H1 (cell line): Measurements from ENCODE around the gene TNFSF12. TPM values are rescaled to one million over a fixed set of nuclear protein-coding genes. Genes with fewer than 3 reads are reported as not detected.

Experiments
- BRCA1 ChIP-seq: IDR thresholded peaks from 2 replicates; pipeline ENCODE4 v1.6.1; 2012; ENCODE audit warnings: low read depth, low read length, improper control_type of control experiment
- CTBP2 ChIP-seq: IDR thresholded peaks from 2 replicates; pipeline ENCODE4 v1.7.0; 2011; ENCODE audit warnings: borderline replicate concordance, mild to moderate bottlenecking, moderate library complexity, mixed read lengths, low read length; ENCODE audit not compliant: insufficient read depth, insufficient read length
- E2F6 ChIP-seq: IDR thresholded peaks from 2 replicates; pipeline ENCODE4 v1.6.1; 2012; ENCODE audit warnings: inconsistent platforms
- EGR1 ChIP-seq: IDR thresholded peaks from 2 replicates; pipeline ENCODE4 v1.6.1; 2011; ENCODE audit warnings: low read depth, low read length, borderline replicate concordance
- FOSL1 ChIP-seq: IDR thresholded peaks from 2 replicates; pipeline ENCODE4 v1.6.1; 2011; ENCODE audit warnings: mild to moderate bottlenecking, low read depth, low read length, moderate library complexity; ENCODE audit not compliant: insufficient read depth
- GABPA ChIP-seq: IDR thresholded peaks from 2 replicates; pipeline ENCODE4 v1.6.1; 2011; ENCODE audit warnings: mild to moderate bottlenecking, low read length, moderate library complexity, borderline replicate concordance; ENCODE audit not compliant: insufficient read depth
- HDAC6 ChIP-seq: IDR thresholded peaks from one replicate; pipeline ENCODE4 v1.7.1; 2012; ENCODE audit warnings: low read depth, mild to moderate bottlenecking, inconsistent platforms, low read length, moderate library complexity
- JUN ChIP-seq: IDR thresholded peaks from 2 replicates; pipeline ENCODE4 v1.6.1; 2011; ENCODE audit warnings: low read depth, mild to moderate bottlenecking, improper control_type of control experiment, low read length
- JUND ChIP-seq: IDR thresholded peaks from 2 replicates; pipeline ENCODE4 v1.6.1; 2011; ENCODE audit warnings: mild to moderate bottlenecking, improper control_type of control experiment, low read length
- MAX ChIP-seq: IDR thresholded peaks from 2 replicates; pipeline ENCODE4 v1.6.1; 2012; ENCODE audit warnings: inconsistent platforms
- POLR2A ChIP-seq, 2 experiments: IDR thresholded peaks; 1 replicate in 1 of 2; 2 replicates in 1 of 2; pipeline ENCODE4 v1.6.1; 2011; ENCODE audit warnings: low read depth in 2 of 2, low read length in 2 of 2, mild to moderate bottlenecking in 2 of 2; ENCODE audit errors: control extremely low read depth in 1 of 2
- RAD21 ChIP-seq, 2 experiments: IDR thresholded peaks in 1 of 2; conservative IDR thresholded peaks in 1 of 2; 2 replicates each; pipeline ENCODE4 v1.6.1; 2011; ENCODE audit warnings: low read depth in 2 of 2, low read length in 2 of 2, improper control_type of control experiment in 1 of 2, inconsistent platforms in 1 of 2, mild to moderate bottlenecking in 1 of 2, moderate library complexity in 1 of 2
- RFX5 ChIP-seq: IDR thresholded peaks from 2 replicates; pipeline ENCODE4 v1.6.1; 2011; ENCODE audit warnings: low read depth, low read length, improper control_type of control experiment, borderline replicate concordance
- SIN3A ChIP-seq, 2 experiments: IDR thresholded peaks in 1 of 2; conservative IDR thresholded peaks in 1 of 2; 2 replicates each; pipeline ENCODE4 v1.6.1; 2011 to 2012; ENCODE audit warnings: low read length in 2 of 2, improper control_type of control experiment in 1 of 2, low read depth in 1 of 2, mild to moderate bottlenecking in 1 of 2
- SRF ChIP-seq: IDR thresholded peaks from 2 replicates; pipeline ENCODE4 v1.6.1; 2011; ENCODE audit warnings: mild to moderate bottlenecking, low read depth, low read length, moderate library complexity
- TAF7 ChIP-seq: optimal IDR thresholded peaks from 2 replicates; pipeline ENCODE3; 2011; ENCODE audit warnings: low read depth, mild to moderate bottlenecking, inconsistent platforms, low read length, moderate library complexity, borderline replicate concordance
- TCF12 ChIP-seq: IDR thresholded peaks from 2 replicates; pipeline ENCODE4 v1.6.1; 2011; ENCODE audit warnings: low read depth, mild to moderate bottlenecking, low read length
- TEAD4 ChIP-seq: IDR thresholded peaks from 2 replicates; pipeline ENCODE4 v1.6.1; 2012; ENCODE audit warnings: low read depth, low read length, inconsistent platforms, mixed read lengths
- polyA plus RNA-seq, 7 experiments: library from polyadenylated mRNA; depleted of rRNA in 3 of 7; stranded (reverse) in 5 of 7; unstranded in 2 of 7; fragments of >200 nt in 5 of 7; fragments of 200-250 nt in 2 of 7; gene quantifications; 1 replicate in 5 of 7; 2 replicates in 1 of 7; 4 replicates in 1 of 7; pipeline versions ENCODE4 v1.2.1 to v1.2.3, GENCODE V29; 2011 to 2013; ENCODE audit warnings: missing spikeins in 2 of 7, mixed read lengths in 2 of 7
- total RNA-seq: library from RNA; stranded (reverse); fragmentation: NEBNext Ultra II Directional; extraction: Animal tissue kit (Norgen Biotek cat#: 25700); gene quantifications from 2 replicates; pipeline ENCODE4 v1.2.1, GENCODE V29; 2021
- TF ChIP-seq, protein P1 (sequence below): IDR thresholded peaks from 2 replicates; pipeline ENCODE4 v1.6.1; 2012; ENCODE audit warnings: low read length, inconsistent platforms
- TF ChIP-seq, protein P2 (sequence below): IDR thresholded peaks from 2 replicates; pipeline ENCODE4 v1.6.1; 2011; ENCODE audit warnings: low read depth, mild to moderate bottlenecking, low read length; ENCODE audit not compliant: insufficient read depth

Gene TNFSF12
- total and polyA plus RNA-seq, 2 of the 8 experiments (the other 6 are each of a cell fraction or from before 2014, with no cell fraction given): 7.2 to 9.6 TPM

DNA sequence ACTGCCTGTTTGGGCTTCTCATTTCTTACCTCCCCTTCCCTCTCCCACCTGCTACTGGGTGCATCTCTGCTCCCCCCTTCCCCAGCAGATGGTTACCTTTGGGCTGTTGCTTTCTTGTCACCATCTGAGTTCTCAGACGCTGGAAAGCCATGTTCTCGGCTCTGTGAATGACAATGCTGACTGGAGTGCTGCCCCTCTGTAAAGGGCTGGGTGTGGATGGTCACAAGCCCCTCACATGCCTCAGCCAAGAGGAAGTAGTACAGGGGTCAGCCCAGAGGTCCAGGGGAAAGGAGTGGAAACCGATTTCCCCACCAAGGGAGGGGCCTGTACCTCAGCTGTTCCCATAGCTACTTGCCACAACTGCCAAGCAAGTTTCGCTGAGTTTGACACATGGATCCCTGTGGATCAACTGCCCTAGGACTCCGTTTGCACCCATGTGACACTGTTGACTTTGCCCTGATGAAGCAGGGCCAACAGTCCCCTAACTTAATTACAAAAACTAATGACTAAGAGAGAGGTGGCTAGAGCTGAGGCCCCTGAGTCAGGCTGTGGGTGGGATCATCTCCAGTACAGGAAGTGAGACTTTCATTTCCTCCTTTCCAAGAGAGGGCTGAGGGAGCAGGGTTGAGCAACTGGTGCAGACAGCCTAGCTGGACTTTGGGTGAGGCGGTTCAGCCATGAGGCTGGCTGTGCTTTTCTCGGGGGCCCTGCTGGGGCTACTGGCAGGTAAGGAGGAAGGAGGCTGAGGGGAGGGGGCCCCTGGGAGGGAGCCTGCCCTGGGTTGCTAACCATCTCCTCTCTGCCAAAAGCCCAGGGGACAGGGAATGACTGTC lies 30.4 kb downstream of the TNFSF12 start, which contains the start of gene CD68 (continued):
- TF ChIP-seq, protein P1, sequence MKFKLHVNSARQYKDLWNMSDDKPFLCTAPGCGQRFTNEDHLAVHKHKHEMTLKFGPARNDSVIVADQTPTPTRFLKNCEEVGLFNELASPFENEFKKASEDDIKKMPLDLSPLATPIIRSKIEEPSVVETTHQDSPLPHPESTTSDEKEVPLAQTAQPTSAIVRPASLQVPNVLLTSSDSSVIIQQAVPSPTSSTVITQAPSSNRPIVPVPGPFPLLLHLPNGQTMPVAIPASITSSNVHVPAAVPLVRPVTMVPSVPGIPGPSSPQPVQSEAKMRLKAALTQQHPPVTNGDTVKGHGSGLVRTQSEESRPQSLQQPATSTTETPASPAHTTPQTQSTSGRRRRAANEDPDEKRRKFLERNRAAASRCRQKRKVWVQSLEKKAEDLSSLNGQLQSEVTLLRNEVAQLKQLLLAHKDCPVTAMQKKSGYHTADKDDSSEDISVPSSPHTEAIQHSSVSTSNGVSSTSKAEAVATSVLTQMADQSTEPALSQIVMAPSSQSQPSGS: peak; percentile 91; the same call in 1 of the 2 replicates
- peak; percentile 46 to 88; a peak in 2 of 4 replicates for TF ChIP-seq SIN3A (conservative IDR thresholded peaks at IDR 0.05 in 1 of 2, IDR thresholded peaks at IDR 0.05 in 1 of 2; ENCODE audit: low read depth in 1 of 2, low read length in 2 of 2)
- no peak for TF ChIP-seq HDAC6
- no peak for TF ChIP-seq TCF12
- TF ChIP-seq JUN: no peak
- no peak for TF ChIP-seq FOSL1
- peak; percentile 95 to 97 for TF ChIP-seq POLR2A (IDR thresholded peaks at IDR 0.05; ENCODE audit: control extremely low read depth in 1 of 2, low read depth in 2 of 2, low read length in 2 of 2)
- TF ChIP-seq RFX5: no peak
- TF ChIP-seq JUND: no peak
- TF ChIP-seq SRF: no peak
- peak; percentile 41 for TF ChIP-seq TAF7
- no peak for TF ChIP-seq E2F6
- TF ChIP-seq BRCA1: no peak
- TF ChIP-seq TEAD4: no peak
- TF ChIP-seq EGR1: 0 out of 2 replicates have a peak, but pooled peaks have one; percentile 29
- TF ChIP-seq GABPA: 0 out of 2 replicates have a peak, but pooled peaks have one; percentile 33
- TF ChIP-seq, protein P2, sequence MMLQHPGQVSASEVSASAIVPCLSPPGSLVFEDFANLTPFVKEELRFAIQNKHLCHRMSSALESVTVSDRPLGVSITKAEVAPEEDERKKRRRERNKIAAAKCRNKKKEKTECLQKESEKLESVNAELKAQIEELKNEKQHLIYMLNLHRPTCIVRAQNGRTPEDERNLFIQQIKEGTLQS: no peak
- TF ChIP-seq RAD21 (IDR thresholded peaks at IDR 0.05 in 1 of 2, conservative IDR thresholded peaks at IDR 0.05 in 1 of 2; ENCODE audit: low read depth in 2 of 2, low read length in 2 of 2): no peak
- no peak for TF ChIP-seq CTBP2
- TF ChIP-seq MAX: peak; percentile 33; the same call in 1 of the 2 replicates
